ENCODE results near the gene VSIG10L2.
"Not testable (repeated sequence)": the region's sequence is repeated elsewhere in the genome, so short reads cannot be mapped to it uniquely, and the experiment has no call there.

VSIG10L2 gene

GRCh38 chr11:125910226-125910849 lies 35.5 kb upstream of the VSIG10L2 start:
- FAIRE-seq = no peak
- DNase-seq (ENCODE audit: insufficient read length, low spot score) = no peak
- no peak for TF ChIP-seq CTCF (IDR thresholded peaks at IDR 0.05; ENCODE audit: insufficient read depth, missing control alignments)

- not testable (repeated sequence) for FAIRE-seq; DNase-seq (ENCODE audit: insufficient read length, low spot score)
Measured at GRCh38 chr11:125914601-125915000, 31.2 kb upstream of the VSIG10L2 start.

GRCh38 chr11:125916683-125917347 lies 29.0 kb upstream of the VSIG10L2 start:
- no peak for FAIRE-seq
- no peak for DNase-seq (ENCODE audit: insufficient read length, low spot score)
- no peak for TF ChIP-seq CTCF (IDR thresholded peaks at IDR 0.05; ENCODE audit: insufficient read depth, missing control alignments)

- no peak for TF ChIP-seq CTCF (IDR thresholded peaks at IDR 0.05; ENCODE audit: insufficient read depth, missing control alignments)
- FAIRE-seq = no peak
- DNase-seq (ENCODE audit: insufficient read length, low spot score) = no peak
Measured at GRCh38 chr11:125918140-125918840, 27.6 kb upstream of the VSIG10L2 start.

- no peak for TF ChIP-seq CTCF (IDR thresholded peaks at IDR 0.05; ENCODE audit: insufficient read depth, missing control alignments)
- FAIRE-seq = no peak
Measured at GRCh38 chr11:125921042-125921441, 24.8 kb upstream of the VSIG10L2 start.

GRCh38 chr11:125922156-125922555 lies 23.7 kb upstream of the VSIG10L2 start:
- FAIRE-seq = no peak

More at GRCh38 chr11:125921042-125921441, 24.8 kb upstream of the VSIG10L2 start:
- DNase-seq (ENCODE audit: insufficient read length, low spot score) = no peak

More at GRCh38 chr11:125922156-125922555, 23.7 kb upstream of the VSIG10L2 start:
- no peak for DNase-seq (ENCODE audit: insufficient read length, low spot score)
- no peak for TF ChIP-seq CTCF (IDR thresholded peaks at IDR 0.05; ENCODE audit: insufficient read depth, missing control alignments)
